HT1080 (cell line): ENCODE results near the gene ISG20L2. TPM values are rescaled to one million over a fixed set of nuclear protein-coding genes. Genes with fewer than 3 reads are reported as not detected.

Experiments used
- DNase-seq: peaks from one replicate; pipeline ENCODE4 v3.0.0-alpha.2; 2015; ENCODE audit warnings: low read depth
- total RNA-seq: library from RNA; depleted of rRNA; stranded (reverse); fragments of >200 nt; shearing (Covaris generic); gene quantifications from 2 replicates; pipeline ENCODE4 v1.2.3, GENCODE V29; 2014

ISG20L2 gene
- total RNA-seq, 1 experiment from 2014 or later = 39.8 TPM

DNA sequence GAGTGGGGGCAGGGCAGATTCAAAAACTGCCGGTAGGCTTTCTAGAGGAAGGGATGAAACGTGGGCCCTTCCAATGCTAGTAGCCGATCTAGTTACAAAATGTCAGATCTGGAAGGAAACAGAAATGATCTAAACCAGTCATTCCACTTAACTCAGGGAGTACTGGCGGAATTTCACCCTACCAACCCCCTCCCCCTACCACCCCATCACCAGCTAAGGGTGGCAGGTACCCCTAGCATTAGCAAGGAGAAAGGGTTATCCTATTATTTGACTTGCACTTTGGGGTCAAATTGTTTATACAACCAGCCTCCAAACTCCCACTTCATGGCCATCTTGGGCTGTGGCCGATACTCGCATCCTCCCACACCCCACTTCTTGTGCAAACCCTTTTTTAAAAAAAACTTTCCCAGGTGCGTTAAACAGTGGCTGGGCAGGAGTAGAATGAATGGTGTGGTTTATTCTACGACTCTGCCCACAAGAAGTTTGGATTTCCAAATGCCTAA lies 13.0 kb upstream of the ISG20L2 start:
- DNase-seq = no peak

GRCh38 chr1:156740741-156741480 lies 12.3 kb upstream of the ISG20L2 start, which contains the start of gene MRPL24:
Gene MRPL24 (minus strand): TSS chr1:156741088. CDS start chr1:156738704, 2,384 bp downstream.
- DNase-seq = peak; percentile 100

- DNase-seq = no peak
Measured at GRCh38 chr1:156740237-156740740, 11.7 kb upstream of the ISG20L2 start.

DNA sequence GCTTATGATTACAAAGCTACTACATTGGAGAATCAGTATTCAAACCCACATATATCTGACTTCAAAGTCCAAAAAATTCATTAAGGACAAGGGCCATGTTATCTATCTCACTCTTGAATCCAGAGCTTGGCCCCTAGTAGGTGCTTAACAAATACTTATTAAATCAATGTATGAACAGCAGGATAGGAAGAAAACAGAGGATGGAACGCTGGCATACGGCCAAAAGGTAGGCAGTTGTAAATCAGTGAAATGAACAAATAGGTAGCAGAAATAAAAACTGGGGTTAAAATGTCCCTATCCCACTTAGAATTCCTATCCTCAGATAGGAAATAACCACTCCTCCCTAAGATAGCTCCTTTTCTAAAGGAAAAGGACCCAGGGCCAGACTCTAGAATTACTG lies 10.3 kb upstream of the ISG20L2 start:
- no peak for DNase-seq

- DNase-seq = no peak
Measured at GRCh38 chr1:156738407-156738806, 9.8 kb upstream of the ISG20L2 start.

- DNase-seq = no peak
Measured at GRCh38 chr1:156733989-156734584, 5.5 kb upstream of the ISG20L2 start.

GRCh38 chr1:156727926-156728598 lies 504 bp downstream of the ISG20L2 start, which contains the start of gene METTL25B:
Gene METTL25B (plus strand): TSS chr1:156728469. CDS start chr1:156729105, 636 bp downstream.
- no peak for DNase-seq

GRCh38 chr1:156727492-156727891 lies 1.1 kb downstream of the ISG20L2 start:
- DNase-seq = no peak

- peak; percentile 71 for DNase-seq
Measured at GRCh38 chr1:156726549-156727226, 1.9 kb downstream of the ISG20L2 start.

DNA sequence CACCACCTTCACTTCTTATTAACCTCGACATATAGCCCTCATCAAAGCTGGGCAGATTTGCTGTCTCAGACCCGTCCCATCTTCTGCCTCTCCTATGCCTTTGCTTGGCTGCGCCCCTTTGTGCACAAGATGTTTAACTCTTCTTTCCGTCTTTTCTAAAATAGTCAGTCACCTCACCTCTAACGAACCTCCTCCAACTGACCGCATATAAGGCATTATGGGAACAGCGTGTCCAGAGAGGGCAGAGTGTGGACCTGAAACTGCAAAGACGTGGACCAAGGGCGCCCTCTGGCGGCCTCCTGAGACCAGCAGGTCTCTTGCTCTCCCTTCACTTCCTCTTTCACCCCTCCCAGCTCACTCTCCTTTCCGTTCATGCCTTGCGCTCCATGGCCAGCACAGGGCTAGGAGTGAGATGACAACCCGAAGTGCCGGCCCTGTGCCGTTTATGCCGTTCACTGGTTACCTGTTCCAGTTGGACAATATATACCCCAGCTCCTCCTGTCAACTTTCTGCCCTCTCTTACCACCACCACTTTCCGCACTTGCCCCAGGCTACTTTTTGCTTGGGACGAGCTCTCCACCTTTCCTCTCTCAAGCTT lies 2.8 kb downstream of the ISG20L2 start:
- DNase-seq = peak; percentile 93

DNA sequence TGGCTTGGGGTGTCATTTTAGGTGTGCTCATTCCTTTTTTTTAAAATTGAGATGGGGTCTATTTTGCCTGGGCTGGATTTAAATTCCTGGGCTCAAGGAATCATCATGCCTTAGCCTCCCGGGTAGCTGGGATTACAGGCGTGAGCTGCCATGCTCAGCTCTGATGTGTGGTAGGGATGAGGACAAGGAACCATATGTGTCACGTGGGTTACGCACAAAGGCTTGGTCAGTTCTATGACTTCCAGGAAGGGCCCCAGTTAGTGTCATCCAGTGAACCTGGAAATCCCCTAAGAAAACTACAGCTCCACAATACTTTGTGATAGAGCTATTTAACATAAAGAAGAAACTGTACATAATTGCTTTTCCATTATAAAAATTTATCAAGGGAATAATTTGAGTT lies 7.0 kb downstream of the ISG20L2 start:
- DNase-seq = no peak

DNA sequence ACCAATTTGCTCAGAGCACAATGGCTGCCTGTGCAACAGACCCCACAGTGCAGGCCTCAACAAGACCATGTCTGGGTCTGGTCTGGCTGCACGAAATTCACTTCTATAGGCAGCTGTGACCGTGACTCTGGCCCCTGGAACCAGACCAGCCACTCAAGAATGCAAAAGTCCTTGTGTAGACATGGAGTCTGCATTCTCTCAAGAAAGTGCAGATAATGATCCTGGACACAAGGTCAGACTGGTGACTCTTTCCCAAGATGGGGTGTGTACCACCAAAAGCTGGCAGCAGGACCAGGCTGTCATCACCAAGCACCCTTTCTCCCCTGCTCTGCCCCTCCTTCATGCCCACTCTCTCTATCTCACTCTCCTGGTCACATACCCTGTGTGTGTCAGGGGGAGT lies 7.4 kb downstream of the ISG20L2 start:
- DNase-seq = no peak

DNA sequence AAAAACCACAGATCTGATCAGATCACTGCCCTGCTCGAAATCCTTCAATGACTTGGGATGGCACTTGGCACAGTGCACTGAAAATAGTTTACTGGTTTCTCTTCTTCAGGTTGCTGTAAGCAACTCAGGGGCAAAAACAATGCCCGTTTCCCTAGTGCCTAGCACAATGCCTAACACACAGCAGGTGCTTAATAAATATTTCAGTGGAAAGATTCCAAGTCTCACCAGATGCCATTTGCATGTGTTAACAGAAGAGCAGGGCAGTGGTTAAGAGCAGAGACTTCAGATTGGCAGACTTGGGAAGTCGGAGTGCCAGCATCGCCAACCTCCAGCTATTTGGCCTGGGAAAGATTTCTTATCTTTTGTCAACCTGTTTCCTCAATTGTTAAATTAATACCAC lies 11.2 kb downstream of the ISG20L2 start:
- DNase-seq = no peak

DNA sequence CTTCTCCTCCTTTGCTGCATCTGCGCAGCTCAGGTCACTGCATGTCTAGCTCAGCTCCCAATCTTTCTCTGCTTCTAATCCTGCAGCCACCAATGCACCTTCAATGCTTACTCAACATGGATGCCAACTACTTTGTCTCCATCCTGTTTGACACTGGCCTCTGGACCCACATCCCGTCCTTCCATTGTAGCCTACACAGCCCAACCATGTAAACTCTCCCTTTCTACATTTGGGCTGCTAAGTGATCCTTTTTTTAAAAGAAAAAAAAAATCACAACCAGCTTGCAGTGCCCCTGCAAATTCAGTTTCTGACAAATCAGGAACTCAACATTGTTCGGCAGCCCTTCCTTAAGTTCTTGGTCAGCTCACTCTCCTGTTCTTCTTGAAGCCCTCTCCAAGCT lies 13.7 kb downstream of the ISG20L2 start:
- DNase-seq = no peak

GRCh38 chr1:156712626-156713025 lies 15.9 kb downstream of the ISG20L2 start:
- DNase-seq = no peak

DNA sequence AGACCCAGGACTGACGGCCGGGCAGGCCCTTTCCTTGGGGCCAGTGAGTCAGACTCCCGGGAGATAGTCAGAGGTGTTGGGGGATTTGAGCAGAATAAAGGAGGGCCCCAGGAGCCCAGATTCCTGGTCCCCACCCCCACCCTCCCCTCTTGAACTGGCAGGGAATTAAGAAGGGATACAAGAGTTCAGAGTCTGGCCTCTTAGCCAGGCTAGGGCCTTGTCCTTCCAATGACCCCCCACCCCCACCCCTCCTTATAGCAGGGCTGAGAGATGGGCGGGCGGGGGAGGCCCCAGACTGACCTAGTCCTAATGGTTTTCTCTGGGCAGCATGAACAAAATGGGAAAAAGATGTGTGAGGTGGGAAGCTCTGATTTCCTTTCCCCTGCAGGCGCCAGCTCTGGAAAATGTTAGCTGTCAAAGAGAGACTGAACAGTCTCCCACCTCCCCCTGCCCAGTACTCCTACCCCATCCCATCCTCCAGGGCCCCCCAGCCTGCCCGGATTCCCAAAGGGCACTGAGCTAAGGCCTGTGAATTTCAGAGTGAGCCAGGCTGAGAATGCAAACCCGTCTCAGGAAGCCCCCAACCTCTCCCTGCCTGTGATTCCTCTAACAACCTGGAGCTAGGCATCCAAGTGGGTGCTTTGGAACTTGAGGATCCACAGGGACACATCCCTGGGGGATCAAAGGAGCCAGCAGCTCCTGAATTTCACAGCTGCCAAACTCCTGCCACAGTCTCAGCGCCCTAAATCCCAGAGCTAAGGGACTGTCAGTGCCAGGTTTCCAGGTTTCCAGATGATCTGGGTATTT lies 17.4 kb downstream of the ISG20L2 start:
- DNase-seq = no peak

- peak; percentile 76 for DNase-seq
Measured at GRCh38 chr1:156709757-156710489, 18.6 kb downstream of the ISG20L2 start.

DNA sequence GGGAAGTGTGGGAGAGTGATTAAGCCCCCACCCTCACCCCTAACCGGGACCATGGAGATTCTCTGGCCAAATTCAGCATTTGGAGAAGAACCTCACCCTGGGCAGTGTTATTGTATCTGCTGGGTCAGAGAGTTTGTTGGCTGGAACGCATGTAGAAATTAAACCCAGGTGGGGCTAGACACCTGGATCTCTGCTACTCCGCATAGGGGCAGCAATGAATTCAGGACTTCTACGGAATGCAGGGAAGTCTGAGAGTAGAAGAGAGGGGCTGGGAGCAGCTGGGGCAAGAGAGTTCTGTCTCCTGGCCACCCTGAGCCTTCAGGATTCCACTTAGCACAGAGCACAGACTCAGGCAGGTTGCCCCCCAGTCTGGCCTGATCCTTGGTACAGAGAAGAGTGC lies 19.5 kb downstream of the ISG20L2 start:
- DNase-seq = no peak

DNA sequence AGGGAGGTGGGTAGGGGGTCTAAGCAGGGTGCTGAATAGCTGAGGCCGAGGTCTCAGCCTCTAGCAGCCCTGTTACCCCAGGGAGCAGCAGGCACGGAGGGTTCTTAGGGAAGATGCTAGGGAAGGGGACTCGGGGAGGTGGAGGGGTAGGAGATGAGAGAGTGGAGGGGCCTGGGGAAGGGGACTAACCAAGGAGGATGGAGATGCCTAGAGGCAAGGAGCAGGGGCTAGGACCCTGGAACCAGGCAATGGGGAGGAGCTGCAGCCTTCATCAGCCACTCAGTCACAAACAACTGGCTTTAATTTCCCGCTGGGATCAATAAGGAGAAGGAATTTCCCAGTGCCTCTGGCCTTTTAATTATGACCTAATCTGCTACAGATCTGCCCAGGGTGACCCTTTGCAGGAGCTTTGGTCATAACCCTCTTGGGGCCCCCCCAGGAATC lies 20.3 kb downstream of the ISG20L2 start:
- DNase-seq = no peak
